Measurements from ENCODE around the gene ERG.

ERG gene

DNA sequence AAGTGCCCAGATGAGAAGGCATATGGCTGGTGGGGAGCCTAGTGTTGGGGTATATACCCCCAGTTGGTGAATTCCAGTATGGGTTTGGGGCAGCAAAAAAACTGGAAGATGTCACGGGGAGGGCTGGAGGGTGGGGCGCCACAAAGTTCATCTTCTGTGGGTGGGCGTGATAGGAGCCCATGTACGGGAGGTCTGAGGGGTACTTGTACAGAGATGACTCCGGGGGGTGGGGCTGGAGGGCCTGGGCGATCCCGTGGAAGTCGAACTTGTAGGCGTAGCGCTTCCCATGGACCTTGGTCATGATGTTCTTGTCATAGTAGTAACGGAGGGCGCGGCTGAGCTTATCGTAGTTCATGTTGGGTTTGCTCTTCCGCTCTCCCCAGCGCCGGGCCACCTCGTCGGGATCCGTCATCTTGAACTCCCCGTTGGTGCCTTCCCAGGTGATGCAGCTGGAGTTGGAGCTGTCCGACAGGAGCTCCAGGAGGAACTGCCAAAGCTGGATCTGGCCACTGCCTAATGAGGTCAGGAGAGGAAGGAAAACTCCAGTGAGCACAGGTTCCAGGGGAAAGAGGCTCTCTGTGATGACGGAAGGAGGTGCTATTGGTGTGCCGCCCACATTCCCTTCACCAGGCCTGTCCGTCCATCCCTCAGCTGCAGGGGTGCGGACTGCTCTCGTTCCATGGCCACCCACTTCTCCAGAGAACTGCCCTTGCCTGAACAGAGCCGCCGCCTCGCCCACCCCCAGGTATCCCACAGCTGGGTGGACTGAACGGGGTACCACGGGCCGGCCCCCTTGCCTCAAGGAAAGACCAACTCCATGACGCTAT lies 114.7 kb downstream of the ERG start:
- Histone ChIP-seq H3K27me3 (ENCODE audit: insufficient read depth, low read depth) (no peaks in the 10 kb centered on the region), H2AFZ (ENCODE audit: low read depth) (no peak overlapping the region), H3K36me3 (ENCODE audit: insufficient read depth) (no peaks in the 10 kb centered on the region), H3K4me1 (ENCODE audit: low read depth, poor library complexity, severe bottlenecking) (no peaks in the 10 kb centered on the region), H3K9ac (no peak overlapping the region), H3K27ac (no peak overlapping the region), H3K79me2 (ENCODE audit: insufficient read depth, low read depth) (no peaks in the 10 kb centered on the region), H4K20me1 (ENCODE audit: insufficient read depth) (no peaks in the 10 kb centered on the region), H3K4me3 (IDR thresholded peaks at IDR 0.05; ENCODE audit: insufficient read depth, low read depth, low read length) (no peak overlapping the region), H3K4me2 (no peak overlapping the region)
- no peak for TF ChIP-seq CTCF (conservative IDR thresholded peaks at IDR 0.05; ENCODE audit: low read depth, low read length)

- no peak; the same call in 1 of the 2 replicates for TF ChIP-seq CTCF (conservative IDR thresholded peaks at IDR 0.05; ENCODE audit: low read depth, low read length)
- no peak overlapping the region for H3K4me3 ChIP-seq (IDR thresholded peaks at IDR 0.05; ENCODE audit: insufficient read depth, low read depth, low read length)
- H3K27me3 ChIP-seq (ENCODE audit: insufficient read depth, low read depth): no peaks in the 10 kb centered on the region
- H3K79me2 ChIP-seq (ENCODE audit: insufficient read depth, low read depth): no peaks in the 10 kb centered on the region
- no peaks in the 10 kb centered on the region for H3K36me3 ChIP-seq (ENCODE audit: insufficient read depth)
- no peaks in the 10 kb centered on the region for H3K4me1 ChIP-seq (ENCODE audit: low read depth, poor library complexity, severe bottlenecking)
- no peak overlapping the region for H3K9ac ChIP-seq
- H2AFZ ChIP-seq (ENCODE audit: low read depth): no peak overlapping the region
- H3K4me2 ChIP-seq: no peak overlapping the region
- no peak overlapping the region for H3K27ac ChIP-seq
- H4K20me1 ChIP-seq (ENCODE audit: insufficient read depth): no peaks in the 10 kb centered on the region
Measured at GRCh38 chr21:38380481-38381137, 117.7 kb downstream of the ERG start.

GRCh38 chr21:38379147-38379546 lies 119.1 kb downstream of the ERG start:
- no peaks in the 10 kb centered on the region for H3K4me1 ChIP-seq (ENCODE audit: low read depth, poor library complexity, severe bottlenecking)
- H3K27me3 ChIP-seq (ENCODE audit: insufficient read depth, low read depth): no peaks in the 10 kb centered on the region
- H3K9ac ChIP-seq: no peak overlapping the region
- H4K20me1 ChIP-seq (ENCODE audit: insufficient read depth): no peaks in the 10 kb centered on the region
- H3K27ac ChIP-seq: no peak overlapping the region
- no peak for TF ChIP-seq CTCF (conservative IDR thresholded peaks at IDR 0.05; ENCODE audit: low read depth, low read length)
- no peak overlapping the region for H3K4me2 ChIP-seq
- no peaks in the 10 kb centered on the region for H3K79me2 ChIP-seq (ENCODE audit: insufficient read depth, low read depth)
- no peak overlapping the region for H3K4me3 ChIP-seq (IDR thresholded peaks at IDR 0.05; ENCODE audit: insufficient read depth, low read depth, low read length)
- H2AFZ ChIP-seq (ENCODE audit: low read depth): no peak overlapping the region
- H3K36me3 ChIP-seq (ENCODE audit: insufficient read depth): no peaks in the 10 kb centered on the region

- TF ChIP-seq CTCF (conservative IDR thresholded peaks at IDR 0.05; ENCODE audit: low read depth, low read length): no peak
- Histone ChIP-seq H3K9ac (no peak overlapping the region), H4K20me1 (ENCODE audit: insufficient read depth) (no peaks in the 10 kb centered on the region), H3K79me2 (ENCODE audit: insufficient read depth, low read depth) (no peaks in the 10 kb centered on the region), H3K36me3 (ENCODE audit: insufficient read depth) (no peaks in the 10 kb centered on the region), H3K27me3 (ENCODE audit: insufficient read depth, low read depth) (no peaks in the 10 kb centered on the region), H3K4me1 (ENCODE audit: low read depth, poor library complexity, severe bottlenecking) (no peaks in the 10 kb centered on the region), H3K4me3 (IDR thresholded peaks at IDR 0.05; ENCODE audit: insufficient read depth, low read depth, low read length) (no peak overlapping the region), H3K27ac (no peak overlapping the region), H3K4me2 (no peak overlapping the region), H2AFZ (ENCODE audit: low read depth) (no peak overlapping the region)
Measured at GRCh38 chr21:38377165-38378088, 120.8 kb downstream of the ERG start.

Measured in KMS-11 (cell line).